RWPE1 (cell line): ENCODE results near the gene CDKAL1.

Experiments
- CTCF ChIA-PET: fragments of 350-600 bp; sonication (Branson Sonifier 250); formaldehyde crosslinking; extraction: SDS; loops from one replicate; lab custom pipeline; 2021; lab: Yijun Ruan, JAX
- POLR2A ChIA-PET: fragments of 400-600 bp; formaldehyde crosslinking; extraction: SDS; loops from one replicate; lab custom pipeline; 2020; ENCODE audit warnings: antibody characterized with exemption; ENCODE audit not compliant: low non-redundant PET; lab: Yijun Ruan, JAX
- DNase-seq: peaks from one replicate; pipeline ENCODE4 v3.0.0; 2012; ENCODE audit warnings: low spot score
- H3K27ac ChIP-seq: fragments of 450-650 bp; 2 replicates; pipeline ENCODE4 v1.5.1; 2017
- CTCF ChIP-seq: fragments of 450-650 bp; conservative IDR thresholded peaks from 2 replicates; pipeline ENCODE4 v1.5.1; 2017; ENCODE audit warnings: low read depth, mild to moderate bottlenecking

The CDKAL1 gene

GRCh38 chr6:20757761-20758160, 223.5 kb downstream of the CDKAL1 start:
- ChIA-PET POLR2A (no interaction called here), CTCF (interaction anchor here (0.6 to 0.8 kb wide), 4 partner anchors 9 to 1378 kb away, joined by 3 to 4 read pairs (median 3); no protein-coding TSS in a partner anchor)
- peak; percentile 3 for DNase-seq
- no peak overlapping the region for H3K27ac ChIP-seq
- no peak for TF ChIP-seq CTCF

- POLR2A ChIA-PET, result no interaction called here
These were observed 229.0 kb downstream of the CDKAL1 start for GRCh38 chr6:20763296-20763695.

GRCh38 chr6:20769631-20770030, 235.4 kb downstream of the CDKAL1 start:
- CTCF ChIA-PET, result no interaction called here
- POLR2A ChIA-PET, result no interaction called here
- DNase-seq, result no peak

More at GRCh38 chr6:20763296-20763695, 229.0 kb downstream of the CDKAL1 start:
- CTCF ChIA-PET, result no interaction called here
- DNase-seq, result no peak
- H3K27ac ChIP-seq, result no peak overlapping the region
- no peak for TF ChIP-seq CTCF

GRCh38 chr6:20770773-20771172, 236.5 kb downstream of the CDKAL1 start:
- TF ChIP-seq CTCF, result no peak
- POLR2A ChIA-PET, result no interaction called here
- CTCF ChIA-PET, result no interaction called here
- no peak for DNase-seq
- no peak overlapping the region for H3K27ac ChIP-seq

More at GRCh38 chr6:20769631-20770030, 235.4 kb downstream of the CDKAL1 start:
- H3K27ac ChIP-seq, result no peak overlapping the region
- no peak for TF ChIP-seq CTCF

GRCh38 chr6:20771409-20771808, 237.2 kb downstream of the CDKAL1 start:
- POLR2A ChIA-PET, result no interaction called here
- H3K27ac ChIP-seq, result no peak overlapping the region
- CTCF ChIA-PET, result no interaction called here
- no peak for DNase-seq
- no peak for TF ChIP-seq CTCF

- no peak overlapping the region for H3K27ac ChIP-seq
- POLR2A ChIA-PET, result no interaction called here
- DNase-seq, result no peak
- no peak for TF ChIP-seq CTCF
- CTCF ChIA-PET, result interaction anchor here (0.6 kb wide), 1 partner anchor 23 kb away, joined by 8 read pairs; no protein-coding TSS in a partner anchor
These were observed 239.6 kb downstream of the CDKAL1 start for GRCh38 chr6:20773822-20774221.
